GM19463 (cell line): ENCODE measurements around the gene LRP6.
"Not testable (repeated sequence)": the region's sequence is repeated elsewhere in the genome, so short reads cannot be mapped to it uniquely, and the experiment has no call there.

Experiments
- ATAC-seq: cut with Tn5 transposase; IDR thresholded peaks from one replicate; pipeline ENCODE4 v1.9.1; 2021; ENCODE audit warnings: mild to moderate bottlenecking, moderate library complexity; ENCODE audit not compliant: unreplicated experiment

LRP6 gene

DNA sequence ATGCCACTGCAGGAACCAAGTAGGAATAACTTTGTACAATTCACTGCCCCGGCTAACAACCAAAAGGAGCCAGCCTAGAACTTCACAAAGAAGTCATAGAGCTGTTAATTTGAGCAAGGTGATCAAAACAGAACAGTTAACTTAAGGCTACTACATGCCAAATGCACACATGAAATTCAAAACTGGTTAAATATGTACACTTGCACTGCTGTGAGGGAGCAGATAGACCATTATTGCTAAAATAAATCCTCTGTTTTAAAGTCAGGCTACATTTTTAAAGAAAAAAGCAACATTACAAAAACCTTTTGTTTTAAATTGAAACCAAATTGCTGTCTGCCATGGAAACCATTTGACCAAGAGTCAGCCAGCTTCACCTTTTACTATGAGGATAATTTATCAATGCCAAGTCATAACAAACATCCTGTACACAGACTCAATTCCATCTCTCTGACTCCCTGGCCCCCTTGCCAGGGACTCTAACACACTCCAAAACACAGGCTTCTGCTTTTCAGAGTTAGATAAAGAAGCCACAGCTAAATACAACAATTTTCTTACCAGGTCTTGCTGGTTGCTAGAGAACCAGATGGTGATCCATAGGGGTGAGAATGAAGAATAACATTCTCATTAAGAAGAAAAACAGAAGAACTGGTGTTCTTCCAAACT is 84.0 kb downstream of the LRP6 start:
- ATAC-seq, result no peak

DNA sequence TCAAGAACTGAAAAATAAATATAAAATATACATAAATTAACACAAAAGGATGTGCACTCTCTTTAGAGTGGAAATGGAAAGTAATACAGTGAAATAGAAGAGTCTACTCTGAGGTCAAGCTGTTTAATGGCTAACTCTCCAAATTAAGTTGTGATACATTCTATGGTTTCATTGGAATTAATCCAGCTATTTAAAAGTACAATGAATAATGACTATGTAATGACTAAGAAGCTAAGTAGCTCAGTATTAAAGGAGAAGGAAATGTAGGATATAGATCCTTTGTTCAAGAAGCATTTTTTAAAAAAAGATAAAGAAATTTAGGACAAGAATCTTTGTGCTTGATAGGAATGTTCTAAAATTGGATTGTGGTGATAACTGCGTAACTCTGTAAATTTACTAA is 85.3 kb downstream of the LRP6 start:
- ATAC-seq, result no peak

DNA sequence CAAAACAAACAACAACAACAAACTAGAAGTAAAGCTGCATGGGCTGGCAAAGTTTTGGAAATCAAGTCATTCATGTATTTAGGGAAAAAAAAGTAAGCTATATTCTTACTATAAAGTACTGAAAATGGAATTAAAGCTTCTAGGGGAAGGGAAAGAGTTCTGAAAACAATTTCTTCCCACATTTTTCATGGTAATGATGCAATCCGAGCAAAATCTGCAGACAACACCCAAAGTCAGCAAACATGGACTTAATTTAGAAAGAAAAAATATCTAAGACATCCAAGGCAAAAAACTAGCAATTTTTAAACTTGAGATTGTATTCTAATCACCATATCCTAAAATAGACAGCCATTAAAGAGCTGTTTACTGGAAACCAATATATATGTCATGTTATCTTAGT is 86.3 kb downstream of the LRP6 start:
- ATAC-seq, result no peak

DNA sequence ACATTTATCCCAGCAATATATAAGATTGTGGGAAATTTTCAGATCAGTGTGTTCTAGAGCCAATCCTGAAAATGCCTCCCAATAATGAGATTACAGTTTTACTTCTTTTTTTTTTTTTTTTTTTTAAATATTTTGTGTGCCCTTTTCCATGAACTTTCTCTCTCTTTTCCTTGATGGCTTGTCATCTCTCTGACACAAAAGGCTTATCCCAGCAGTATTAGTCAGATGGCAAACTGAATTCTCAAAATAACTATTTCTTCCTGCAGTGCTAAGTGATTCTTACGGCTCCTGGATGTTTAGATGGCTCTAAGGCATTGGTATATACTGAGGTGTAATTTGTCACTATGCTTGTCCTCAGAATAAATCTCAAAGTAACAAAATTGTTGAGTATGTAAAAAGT is 86.7 kb downstream of the LRP6 start:
- ATAC-seq, result no peak

DNA sequence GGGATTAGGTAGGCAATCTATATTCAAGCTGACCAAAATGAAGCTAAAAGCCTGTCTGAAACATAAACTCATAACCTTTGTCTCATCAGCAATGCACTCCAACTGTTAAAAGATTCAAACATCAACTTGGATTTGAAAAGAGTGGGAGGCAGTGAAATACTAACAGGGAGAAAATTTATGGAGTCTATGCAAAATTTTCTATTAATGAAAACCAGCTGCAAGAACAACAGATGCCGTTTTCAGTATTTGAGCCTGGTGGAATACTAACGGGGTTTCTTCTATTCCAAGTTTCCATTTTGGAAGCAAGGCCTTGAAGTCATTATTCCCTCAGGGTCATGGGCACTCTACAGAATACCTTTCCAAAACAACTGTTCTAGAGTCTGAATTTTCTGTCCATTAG is 88.3 kb downstream of the LRP6 start:
- ATAC-seq, result no peak

DNA sequence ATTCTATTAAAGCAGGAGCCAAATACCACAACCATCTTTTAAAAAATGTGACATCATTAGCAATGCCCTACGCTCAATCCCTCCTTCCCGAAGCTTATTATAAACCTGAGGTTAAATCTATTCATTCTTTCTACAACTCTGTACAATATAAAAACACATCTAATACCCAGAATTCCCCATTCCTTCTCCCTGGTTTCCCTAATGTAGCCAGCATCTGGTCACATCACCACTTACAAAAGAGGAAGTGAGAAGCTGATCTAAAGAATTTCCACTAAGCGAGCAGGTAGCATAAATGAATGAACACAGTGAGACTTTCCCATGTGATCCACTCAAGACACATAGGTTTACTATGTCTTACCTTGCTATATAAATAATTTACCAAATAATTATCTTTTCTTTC is 90.4 kb downstream of the LRP6 start:
- peak; percentile 46 for ATAC-seq

DNA sequence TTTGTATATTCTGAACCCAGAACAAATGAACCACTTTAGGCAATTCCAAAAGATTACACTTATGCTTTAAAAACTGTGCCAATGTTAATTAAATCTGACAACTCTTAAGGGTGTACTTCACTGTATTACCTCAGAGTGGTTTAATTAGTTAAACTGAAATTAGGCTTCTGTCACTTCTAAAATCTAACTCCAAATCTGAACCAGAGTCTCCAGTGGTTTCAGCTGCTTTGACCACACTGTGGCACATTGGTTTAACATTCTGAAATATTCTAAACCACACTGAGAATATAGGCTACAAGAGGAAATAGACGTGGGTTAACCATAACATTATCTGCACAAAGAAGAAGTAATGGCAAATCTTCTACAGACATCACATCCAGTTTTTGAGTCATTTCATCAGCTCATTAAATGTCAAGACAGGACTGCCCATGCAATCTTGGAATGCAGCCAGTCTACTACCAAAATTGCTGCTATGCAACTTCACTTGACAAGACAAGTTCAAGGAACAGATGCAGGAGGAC is 94.8 kb downstream of the LRP6 start:
- ATAC-seq, result peak; percentile 82

DNA sequence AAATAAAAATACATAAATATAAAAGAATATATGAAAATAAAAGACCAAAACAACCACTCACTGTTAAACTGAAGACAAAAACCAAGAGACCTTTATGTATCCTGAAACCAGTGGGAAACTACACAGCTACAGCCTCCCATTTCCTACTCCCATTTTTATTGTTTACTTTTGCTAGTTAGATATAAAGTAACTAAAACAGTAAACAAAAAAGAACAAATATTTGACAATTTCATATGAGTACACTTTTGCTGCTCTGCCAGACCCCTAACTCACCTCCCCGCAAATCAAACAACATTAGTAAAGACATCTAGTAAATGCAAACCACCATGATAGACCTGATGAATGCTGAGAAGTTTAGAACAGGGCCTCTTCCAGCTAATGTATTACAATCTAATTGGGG is 99.0 kb downstream of the LRP6 start:
- no peak for ATAC-seq

DNA sequence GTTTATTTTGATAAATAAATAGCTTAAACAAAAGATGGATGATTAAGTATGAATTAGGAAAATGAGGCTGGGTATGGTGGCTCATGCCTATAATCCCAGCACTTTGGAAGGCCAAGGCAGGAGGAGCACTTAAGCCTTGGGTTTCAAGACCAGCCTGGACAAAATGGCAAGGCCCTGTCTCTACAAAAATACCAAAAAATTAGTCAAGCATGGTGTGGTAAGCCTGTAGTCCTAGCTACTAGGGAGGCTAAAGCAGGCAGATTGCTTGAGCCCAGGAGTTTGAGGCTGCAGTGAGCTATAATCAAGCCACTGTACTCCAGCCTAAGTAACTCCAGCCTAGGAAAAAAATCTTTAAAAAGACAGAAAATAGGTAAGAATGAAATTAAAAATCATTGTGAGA is 100.1 kb downstream of the LRP6 start:
- no peak for ATAC-seq

DNA sequence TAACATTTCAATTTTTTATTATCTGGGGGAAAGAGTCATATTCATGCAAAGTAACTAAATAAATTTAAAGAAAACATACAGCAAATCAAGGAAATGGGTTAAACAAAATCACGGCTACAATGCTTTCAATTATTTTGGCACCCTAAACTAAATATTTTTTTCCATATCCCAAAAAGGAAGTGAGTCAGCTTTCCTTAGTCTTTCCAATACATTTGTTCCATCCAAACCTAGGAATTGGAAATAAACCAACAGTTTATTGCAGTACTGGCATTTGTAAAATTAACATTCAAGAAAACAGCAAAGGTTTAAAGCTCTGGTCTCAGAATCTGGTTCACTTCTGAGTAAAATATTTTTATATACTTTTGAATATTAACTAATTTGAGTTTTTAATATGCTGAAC is 106.9 kb downstream of the LRP6 start:
- no peak for ATAC-seq

DNA sequence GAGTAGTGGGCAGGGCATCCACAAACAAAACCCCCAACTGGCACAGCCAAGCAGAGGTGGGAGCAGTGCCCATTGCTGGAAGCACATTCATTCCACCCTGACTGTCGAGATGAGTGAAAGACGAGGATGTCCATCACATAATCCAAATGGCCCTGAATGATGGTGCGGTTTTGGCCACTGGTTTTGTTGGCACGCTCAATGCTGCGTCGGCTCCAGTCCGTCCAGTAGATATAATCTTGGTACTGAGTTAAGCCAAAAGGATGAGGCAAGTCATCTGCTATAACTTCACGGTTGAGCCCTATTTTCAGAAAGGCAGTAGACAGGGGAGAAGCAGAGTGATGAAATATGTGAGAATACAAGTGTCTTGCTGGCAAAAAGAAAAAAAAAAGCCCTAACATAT is 108.0 kb downstream of the LRP6 start:
- ATAC-seq, result no peak

DNA sequence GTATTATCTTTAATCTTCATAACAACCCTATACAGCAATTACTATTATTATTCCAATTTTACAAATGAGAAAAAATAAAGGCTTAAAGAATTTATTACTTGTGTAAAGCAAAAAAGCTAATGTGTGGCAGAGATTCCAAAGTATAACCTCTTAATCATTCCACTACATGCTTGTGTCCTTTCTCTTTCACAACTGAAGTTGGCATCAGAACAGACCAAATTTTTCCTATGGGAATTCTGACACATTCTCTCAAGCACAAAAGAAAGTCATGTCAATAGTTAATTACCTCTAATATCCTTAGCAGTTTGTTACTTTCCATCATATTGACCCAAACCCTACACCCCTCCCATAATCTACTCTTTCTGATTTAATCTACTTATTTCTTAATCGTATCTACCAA is 109.4 kb downstream of the LRP6 start:
- no peak for ATAC-seq

DNA sequence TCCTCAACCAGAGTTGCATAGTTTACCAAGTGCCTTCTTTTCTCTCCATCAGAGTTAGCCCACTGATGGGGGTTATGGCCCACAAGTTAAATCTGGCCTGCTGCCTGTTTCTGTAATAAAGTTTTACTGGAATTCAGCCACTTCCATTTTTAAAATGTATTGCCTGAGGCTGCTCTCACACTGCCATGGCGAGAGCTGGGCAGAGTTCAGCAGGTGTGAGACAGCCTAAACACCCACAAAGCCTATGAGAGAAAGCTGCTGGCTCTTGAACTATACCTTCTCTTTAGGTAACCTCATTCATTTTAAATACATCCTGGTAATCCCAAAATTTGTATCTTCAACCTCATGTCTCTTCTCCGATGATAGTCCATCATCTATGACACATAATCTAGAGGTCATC is 110.0 kb downstream of the LRP6 start:
- no peak for ATAC-seq

DNA sequence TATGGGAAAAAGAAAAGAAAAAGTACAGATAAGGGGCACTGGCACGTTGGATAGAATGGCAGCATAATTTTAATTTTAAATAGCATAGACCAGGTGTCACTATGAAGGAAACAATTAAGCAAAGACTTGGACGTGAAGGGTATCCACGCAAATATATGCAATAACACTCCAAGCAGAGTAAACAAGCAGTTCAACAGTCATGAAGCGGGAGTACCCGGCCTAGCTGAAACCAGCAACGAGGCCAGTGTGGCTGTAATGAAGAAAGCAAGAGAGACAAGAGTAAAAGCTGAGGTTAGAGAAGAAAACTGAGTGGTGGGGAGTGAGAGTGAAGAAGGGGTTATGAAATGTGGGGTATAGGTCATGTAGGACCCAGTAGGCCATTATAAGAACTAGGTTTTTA is 110.7 kb downstream of the LRP6 start:
- no peak for ATAC-seq

DNA sequence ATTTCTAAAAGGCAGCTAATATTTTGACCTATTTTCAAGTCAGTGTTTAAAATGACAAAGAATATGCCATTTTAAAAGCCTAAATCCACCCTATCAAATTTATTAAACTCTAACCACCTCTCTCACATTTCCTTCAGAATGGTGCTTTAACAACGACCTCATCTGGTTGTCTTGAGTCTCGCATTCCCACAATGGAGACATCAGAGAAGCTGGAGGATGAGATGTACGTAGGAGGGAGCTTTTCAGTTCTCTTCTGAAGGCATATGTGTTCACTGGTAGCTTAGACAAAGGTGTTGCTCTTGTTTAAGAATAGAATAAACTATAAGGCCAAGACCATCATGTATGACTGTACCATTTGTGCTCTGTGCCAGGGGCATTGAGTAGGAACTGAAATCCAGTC is 113.2 kb downstream of the LRP6 start:
- ATAC-seq, result no peak

DNA sequence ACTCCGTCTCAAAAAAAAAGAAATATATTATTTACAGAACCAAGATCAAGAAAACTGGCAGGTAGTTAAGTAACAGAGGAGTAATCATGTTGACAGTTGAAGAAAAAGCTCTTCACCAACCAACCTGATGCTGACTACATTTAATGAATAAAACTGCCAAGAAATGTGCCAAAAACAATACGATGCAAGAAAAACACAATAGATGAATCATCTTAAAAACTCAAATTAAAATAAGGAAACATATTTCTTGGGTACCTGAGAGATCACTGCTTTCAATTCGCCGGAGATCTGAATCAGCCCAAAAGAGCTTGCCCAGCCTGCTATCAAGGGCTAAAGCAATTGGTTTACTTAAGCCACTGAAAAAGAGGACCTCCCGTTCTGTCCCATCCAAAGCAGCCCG is 119.7 kb downstream of the LRP6 start:
- ATAC-seq, result no peak

DNA sequence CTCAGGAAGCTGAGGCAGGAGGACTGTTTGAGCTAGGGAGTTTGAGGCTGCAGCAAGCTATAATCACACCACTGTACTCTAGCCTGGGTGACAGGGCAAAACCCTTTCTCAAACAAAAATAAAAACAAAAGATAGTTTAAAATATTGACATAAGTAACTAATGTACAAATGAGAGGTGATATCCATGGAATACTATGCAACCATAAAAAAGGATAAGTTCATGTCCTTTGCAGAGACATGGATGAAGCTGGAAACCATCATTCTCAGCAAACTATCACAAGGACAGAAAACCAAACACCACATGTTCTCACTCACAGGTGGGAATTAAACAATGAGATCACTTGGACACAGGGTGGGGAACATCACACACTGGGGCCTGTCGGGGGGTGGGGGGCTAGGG is 122.3 kb downstream of the LRP6 start:
- not testable (repeated sequence) for ATAC-seq

DNA sequence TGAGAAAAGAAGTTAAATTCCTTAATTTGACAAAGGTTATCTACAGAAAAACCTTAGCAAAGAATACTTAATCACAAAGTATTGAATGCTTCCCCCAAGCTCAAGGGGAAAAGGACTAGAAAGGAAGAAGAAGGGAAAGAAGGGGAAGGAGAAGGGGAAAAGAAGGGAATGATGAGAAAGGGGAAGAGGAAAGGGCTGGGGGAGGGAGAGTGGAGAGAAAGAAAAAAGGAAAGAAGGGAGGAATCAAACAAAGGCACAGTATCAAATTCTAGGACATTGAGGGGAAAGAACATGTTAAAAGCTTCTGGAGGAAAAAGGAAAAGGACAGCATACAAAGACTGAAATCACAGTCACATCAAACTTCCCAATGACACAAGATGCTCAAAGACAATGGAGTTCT is 125.8 kb downstream of the LRP6 start:
- ATAC-seq, result no peak

DNA sequence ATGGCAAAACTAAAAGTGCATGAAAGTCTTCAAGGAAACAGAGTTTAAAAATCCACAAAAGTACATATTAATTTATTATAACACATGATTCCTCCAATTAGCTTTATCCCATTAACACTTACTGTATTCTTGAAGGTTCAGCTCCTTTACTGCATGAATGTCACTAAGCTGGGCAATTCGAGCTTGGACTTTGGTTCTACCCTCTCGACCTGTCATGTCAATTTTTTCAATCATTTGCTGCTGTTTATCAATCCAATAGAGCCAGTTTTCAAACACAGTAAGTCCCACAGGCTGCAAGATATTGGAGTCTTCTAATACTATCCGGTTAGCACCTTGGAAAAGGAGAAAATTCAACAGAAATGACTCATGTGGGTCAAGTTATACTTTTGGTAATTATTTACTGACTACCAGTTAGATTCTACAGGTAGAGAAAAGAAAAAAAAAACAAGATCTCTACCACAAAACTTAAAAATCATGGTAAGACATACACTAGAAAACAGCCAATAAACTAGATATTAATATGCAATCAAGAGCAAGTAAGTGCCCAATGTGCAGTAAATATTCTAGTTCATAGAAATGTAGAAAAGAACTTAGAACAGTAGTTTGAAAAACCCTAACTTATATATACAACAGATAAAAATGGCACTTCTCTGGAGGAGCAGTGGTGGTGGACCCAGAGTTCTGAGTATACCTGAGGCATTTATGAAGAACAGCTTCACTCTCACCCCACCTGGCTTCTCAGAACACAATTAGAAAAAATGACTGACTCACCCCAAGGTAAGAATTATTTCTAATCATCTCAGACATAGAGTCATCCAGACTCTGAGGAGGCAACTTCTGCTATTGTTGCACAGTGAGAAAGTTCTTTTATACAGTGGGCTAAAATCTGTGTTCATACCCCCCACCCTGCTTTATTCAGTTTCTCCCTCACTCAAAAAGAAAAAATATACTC is 128.4 kb downstream of the LRP6 start:
- no peak for ATAC-seq

DNA sequence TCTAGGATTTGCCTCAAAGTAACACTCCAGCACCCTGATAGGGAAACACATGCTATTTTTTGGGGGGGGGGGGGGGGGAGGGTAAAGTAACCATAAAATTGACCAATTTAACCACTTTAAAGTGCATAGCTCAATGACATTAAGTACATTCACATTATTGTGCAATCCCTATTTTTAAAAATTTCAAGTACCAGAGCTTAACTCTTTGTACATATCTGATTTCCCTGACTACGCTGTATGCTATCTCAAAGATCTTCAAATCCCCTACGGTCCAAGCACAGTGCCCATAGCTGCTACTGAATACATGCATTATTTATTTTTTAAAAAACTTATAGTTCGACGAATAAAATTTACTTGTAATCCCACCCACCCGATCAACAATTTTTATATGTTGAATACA is 133.1 kb downstream of the LRP6 start:
- no peak for ATAC-seq

DNA sequence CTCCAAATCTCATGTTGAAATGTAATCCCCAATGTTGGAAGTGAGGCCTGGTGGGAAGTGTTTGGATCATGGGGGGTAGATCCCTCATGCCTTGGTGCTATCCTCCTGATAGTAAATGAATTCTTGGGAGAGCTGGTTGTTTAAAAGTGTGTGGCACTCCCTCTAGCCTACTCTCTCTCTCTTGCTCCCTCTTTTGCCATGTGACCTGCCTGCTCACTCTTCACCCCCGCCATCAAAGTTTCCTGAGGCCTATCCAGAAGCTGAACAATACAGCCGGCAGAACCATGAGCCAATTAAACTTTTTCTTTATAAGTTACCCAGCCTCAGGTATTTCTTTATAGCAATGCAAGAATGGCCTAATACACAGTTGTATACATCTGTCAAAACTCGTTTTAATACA is 133.6 kb downstream of the LRP6 start:
- no peak for ATAC-seq

DNA sequence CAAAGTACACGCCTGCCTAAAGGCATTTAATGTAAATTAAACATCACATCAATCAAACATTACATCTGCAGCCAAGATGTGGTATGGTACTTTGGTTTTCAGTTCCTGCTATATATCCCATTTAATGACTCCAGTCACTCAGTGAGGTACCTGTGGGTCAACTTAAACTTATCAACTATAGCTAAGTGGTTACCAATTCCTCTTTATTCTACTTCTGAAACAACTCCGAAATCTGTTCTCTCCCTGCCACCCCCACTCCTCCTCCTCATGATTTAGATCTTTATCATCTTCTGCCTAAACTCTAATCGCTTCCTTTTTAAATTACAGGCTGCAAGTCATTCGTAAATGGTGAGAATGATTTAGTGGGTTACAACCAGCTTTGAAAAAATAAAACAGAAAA is 138.2 kb downstream of the LRP6 start:
- ATAC-seq, result no peak
